Measurements from ENCODE around the gene TSPAN5.

TSPAN5 gene

DNA sequence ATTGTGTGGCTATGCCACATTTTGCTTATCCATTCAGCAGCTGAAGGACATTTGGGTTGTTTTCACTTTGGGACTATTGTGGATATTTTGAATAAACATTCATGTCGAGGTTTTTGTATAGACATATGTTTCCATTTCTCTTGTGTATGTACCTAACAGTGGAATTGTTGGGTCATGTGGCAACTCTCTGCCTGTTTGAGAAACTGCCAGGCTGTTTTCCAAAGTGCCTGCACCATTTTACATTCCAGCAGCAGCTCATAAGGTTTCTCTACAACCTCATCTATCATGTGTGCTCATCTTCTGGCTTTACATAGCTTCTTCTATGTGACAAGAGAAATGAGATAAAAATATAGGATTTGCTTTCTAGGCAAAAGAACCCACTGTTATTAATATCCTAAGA, 29.5 kb upstream of the TSPAN5 start:
- no peak overlapping the region for H3K4me3 ChIP-seq (ENCODE audit: low read length, poor library complexity, severe bottlenecking)
- no peaks in the 10 kb centered on the region for H3K36me3 ChIP-seq (ENCODE audit: insufficient read depth, low read length)
- TF ChIP-seq, protein P1, sequence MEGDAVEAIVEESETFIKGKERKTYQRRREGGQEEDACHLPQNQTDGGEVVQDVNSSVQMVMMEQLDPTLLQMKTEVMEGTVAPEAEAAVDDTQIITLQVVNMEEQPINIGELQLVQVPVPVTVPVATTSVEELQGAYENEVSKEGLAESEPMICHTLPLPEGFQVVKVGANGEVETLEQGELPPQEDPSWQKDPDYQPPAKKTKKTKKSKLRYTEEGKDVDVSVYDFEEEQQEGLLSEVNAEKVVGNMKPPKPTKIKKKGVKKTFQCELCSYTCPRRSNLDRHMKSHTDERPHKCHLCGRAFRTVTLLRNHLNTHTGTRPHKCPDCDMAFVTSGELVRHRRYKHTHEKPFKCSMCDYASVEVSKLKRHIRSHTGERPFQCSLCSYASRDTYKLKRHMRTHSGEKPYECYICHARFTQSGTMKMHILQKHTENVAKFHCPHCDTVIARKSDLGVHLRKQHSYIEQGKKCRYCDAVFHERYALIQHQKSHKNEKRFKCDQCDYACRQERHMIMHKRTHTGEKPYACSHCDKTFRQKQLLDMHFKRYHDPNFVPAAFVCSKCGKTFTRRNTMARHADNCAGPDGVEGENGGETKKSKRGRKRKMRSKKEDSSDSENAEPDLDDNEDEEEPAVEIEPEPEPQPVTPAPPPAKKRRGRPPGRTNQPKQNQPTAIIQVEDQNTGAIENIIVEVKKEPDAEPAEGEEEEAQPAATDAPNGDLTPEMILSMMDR (conservative IDR thresholded peaks at IDR 0.05; ENCODE audit: low read length): no peak
- TF ChIP-seq EZH2phosphoT487 (IDR thresholded peaks at IDR 0.05; ENCODE audit: borderline replicate concordance): no peak
- no peaks in the 10 kb centered on the region for H3K79me2 ChIP-seq (ENCODE audit: insufficient read depth, low read length)
- peaks cover 39% of the 10 kb centered on the region for H3K4me1 ChIP-seq (ENCODE audit: insufficient read depth, low read length, poor library complexity, severe bottlenecking)
- no peaks in the 10 kb centered on the region for H3K9me3 ChIP-seq (ENCODE audit: insufficient read depth, low read depth, low read length)
- H2AFZ ChIP-seq (ENCODE audit: low read length): no peak overlapping the region
- no peaks in the 10 kb centered on the region for H3K27me3 ChIP-seq (ENCODE audit: insufficient read depth, low read length, poor library complexity, severe bottlenecking)
- H3F3A ChIP-seq (ENCODE audit: low read depth): peaks cover 5% of the 10 kb centered on the region; the same call in 1 of the 2 replicates
- no peak overlapping the region for H3K9ac ChIP-seq (ENCODE audit: low read depth, low read length, poor library complexity, severe bottlenecking)
- H4K20me1 ChIP-seq (ENCODE audit: insufficient read depth, low read length, poor library complexity, severe bottlenecking): no peaks in the 10 kb centered on the region
- no peaks in the 10 kb centered on the region for H3K9me2 ChIP-seq (replicated peaks; ENCODE audit: low read depth, low read length)
- peak overlapping the region; percentile 60 for H3K4me2 ChIP-seq (ENCODE audit: low read depth, low read length, poor library complexity, severe bottlenecking)

DNA sequence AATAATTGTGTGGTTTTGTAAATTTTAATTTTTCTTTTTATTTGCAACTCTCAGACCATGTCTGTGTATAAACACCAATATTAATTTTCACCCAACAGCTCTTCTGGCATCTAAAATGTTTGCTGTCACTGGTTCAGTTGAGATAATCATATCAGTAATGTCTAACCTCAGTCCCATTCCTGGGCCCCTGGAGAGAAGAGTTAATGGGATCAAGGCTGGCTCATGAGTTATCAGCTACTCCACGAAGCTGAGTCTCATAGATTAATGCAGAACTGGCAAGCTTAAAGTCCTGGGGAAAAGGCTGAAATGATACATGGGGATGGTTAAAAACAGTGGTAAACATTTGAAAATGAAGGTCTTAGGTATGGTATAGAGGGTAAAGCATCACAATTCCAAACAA, 28.4 kb upstream of the TSPAN5 start:
- Histone ChIP-seq H4K20me1 (ENCODE audit: insufficient read depth, low read length, poor library complexity, severe bottlenecking) (no peaks in the 10 kb centered on the region), H3K4me3 (ENCODE audit: low read length, poor library complexity, severe bottlenecking) (no peak overlapping the region), H3K9me3 (ENCODE audit: insufficient read depth, low read depth, low read length) (no peaks in the 10 kb centered on the region), H3K9me2 (replicated peaks; ENCODE audit: low read depth, low read length) (no peaks in the 10 kb centered on the region), H2AFZ (ENCODE audit: low read length) (no peak overlapping the region), H3K9ac (ENCODE audit: low read depth, low read length, poor library complexity, severe bottlenecking) (no peak overlapping the region), H3K4me2 (ENCODE audit: low read depth, low read length, poor library complexity, severe bottlenecking) (no peak overlapping the region), H3K79me2 (ENCODE audit: insufficient read depth, low read length) (no peaks in the 10 kb centered on the region), H3K4me1 (ENCODE audit: insufficient read depth, low read length, poor library complexity, severe bottlenecking) (peaks cover 43% of the 10 kb centered on the region), H3F3A (ENCODE audit: low read depth) (peaks cover 5% of the 10 kb centered on the region; the same call in 1 of the 2 replicates), H3K36me3 (ENCODE audit: insufficient read depth, low read length) (no peaks in the 10 kb centered on the region), H3K27me3 (ENCODE audit: insufficient read depth, low read length, poor library complexity, severe bottlenecking) (no peaks in the 10 kb centered on the region)
- TF ChIP-seq, protein P1 (conservative IDR thresholded peaks at IDR 0.05; ENCODE audit: low read length): no peak
- TF ChIP-seq EZH2phosphoT487 (IDR thresholded peaks at IDR 0.05; ENCODE audit: borderline replicate concordance): no peak

DNA sequence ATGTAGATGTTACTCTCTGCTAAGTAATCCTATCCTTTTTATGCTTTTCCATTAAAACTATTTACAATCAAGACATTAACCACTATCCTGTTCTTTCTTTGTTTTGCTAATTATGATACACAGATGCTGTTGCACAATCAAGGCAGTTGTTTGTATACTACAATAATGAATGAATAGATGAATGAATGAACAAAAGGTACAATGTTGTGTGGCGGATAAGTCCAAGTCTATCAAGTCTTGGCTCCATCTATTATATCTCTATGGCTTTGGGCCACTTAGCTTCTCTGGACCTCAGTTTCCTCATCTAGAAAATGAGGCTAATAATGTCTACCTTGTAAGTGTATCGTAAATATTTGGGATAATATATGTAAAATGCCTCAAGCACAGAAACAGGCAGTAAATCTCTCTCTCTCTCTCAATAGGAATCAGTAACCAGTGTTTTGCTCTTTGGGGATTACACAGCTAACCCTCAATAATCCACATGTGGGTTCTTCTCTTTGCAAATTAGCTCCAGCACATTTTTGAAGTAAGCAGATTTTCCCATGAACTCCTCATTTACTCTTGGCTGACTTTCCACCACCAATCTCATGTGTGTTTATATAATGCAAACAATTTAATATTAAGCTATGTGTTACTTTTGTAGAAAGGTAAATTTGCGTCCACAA, 27.8 kb upstream of the TSPAN5 start:
- Histone ChIP-seq H3K27me3 (ENCODE audit: insufficient read depth, low read length, poor library complexity, severe bottlenecking) (no peaks in the 10 kb centered on the region), H3K36me3 (ENCODE audit: insufficient read depth, low read length) (no peaks in the 10 kb centered on the region), H3K4me1 (ENCODE audit: insufficient read depth, low read length, poor library complexity, severe bottlenecking) (peaks cover 43% of the 10 kb centered on the region), H3K4me2 (ENCODE audit: low read depth, low read length, poor library complexity, severe bottlenecking) (no peak overlapping the region), H4K20me1 (ENCODE audit: insufficient read depth, low read length, poor library complexity, severe bottlenecking) (no peaks in the 10 kb centered on the region), H3K9me3 (ENCODE audit: insufficient read depth, low read depth, low read length) (no peaks in the 10 kb centered on the region), H3K79me2 (ENCODE audit: insufficient read depth, low read length) (no peaks in the 10 kb centered on the region), H3F3A (ENCODE audit: low read depth) (peaks cover 5% of the 10 kb centered on the region; the same call in 1 of the 2 replicates), H2AFZ (ENCODE audit: low read length) (no peak overlapping the region), H3K9me2 (replicated peaks; ENCODE audit: low read depth, low read length) (no peaks in the 10 kb centered on the region), H3K9ac (ENCODE audit: low read depth, low read length, poor library complexity, severe bottlenecking) (no peak overlapping the region), H3K4me3 (ENCODE audit: low read length, poor library complexity, severe bottlenecking) (no peak overlapping the region)
- TF ChIP-seq, protein P1 (conservative IDR thresholded peaks at IDR 0.05; ENCODE audit: low read length): no peak
- no peak for TF ChIP-seq EZH2phosphoT487 (IDR thresholded peaks at IDR 0.05; ENCODE audit: borderline replicate concordance)
